GM21723 (cell line): ENCODE results near the gene PRICKLE2.

ENCODE experiments used
- ATAC-seq: cut with Tn5 transposase; IDR thresholded peaks from one replicate; pipeline ENCODE4 v1.9.1; 2021; ENCODE audit warnings: mild to moderate bottlenecking, moderate library complexity; ENCODE audit not compliant: unreplicated experiment

The PRICKLE2 gene

GRCh38 chr3:64053581-64053980 lies 171.7 kb downstream of the PRICKLE2 start:
- no peak for ATAC-seq

GRCh38 chr3:64053117-64053516 lies 172.1 kb downstream of the PRICKLE2 start:
- no peak for ATAC-seq

GRCh38 chr3:64049832-64050231 lies 175.4 kb downstream of the PRICKLE2 start:
- no peak for ATAC-seq

GRCh38 chr3:64049136-64049535 lies 176.1 kb downstream of the PRICKLE2 start:
- ATAC-seq, result no peak

- no peak for ATAC-seq
Measured at GRCh38 chr3:64048631-64049061, 176.6 kb downstream of the PRICKLE2 start.

GRCh38 chr3:64047787-64048186 lies 177.5 kb downstream of the PRICKLE2 start:
- ATAC-seq, result no peak

- ATAC-seq, result no peak
Measured at GRCh38 chr3:64046996-64047594, 178.2 kb downstream of the PRICKLE2 start.

GRCh38 chr3:64046592-64046991 lies 178.7 kb downstream of the PRICKLE2 start:
- no peak for ATAC-seq

- no peak for ATAC-seq
Measured at GRCh38 chr3:64042952-64043351, 182.3 kb downstream of the PRICKLE2 start.
